Activated CD4-positive, alpha-beta T cell treated with anti-CD3 and anti-CD28 coated beads, Interleukin-2, amount 50 U/mL, for 1 hour (primary cell): Measurements from ENCODE around the gene MDH1B.
"Not testable (repeated sequence)": the region's sequence is repeated elsewhere in the genome, so short reads cannot be mapped to it uniquely, and the experiment has no call there.

ENCODE experiments used
- DNase-seq: peaks from one replicate; pipeline ENCODE4 v3.0.0-alpha.2; 2020

Gene MDH1B

DNA sequence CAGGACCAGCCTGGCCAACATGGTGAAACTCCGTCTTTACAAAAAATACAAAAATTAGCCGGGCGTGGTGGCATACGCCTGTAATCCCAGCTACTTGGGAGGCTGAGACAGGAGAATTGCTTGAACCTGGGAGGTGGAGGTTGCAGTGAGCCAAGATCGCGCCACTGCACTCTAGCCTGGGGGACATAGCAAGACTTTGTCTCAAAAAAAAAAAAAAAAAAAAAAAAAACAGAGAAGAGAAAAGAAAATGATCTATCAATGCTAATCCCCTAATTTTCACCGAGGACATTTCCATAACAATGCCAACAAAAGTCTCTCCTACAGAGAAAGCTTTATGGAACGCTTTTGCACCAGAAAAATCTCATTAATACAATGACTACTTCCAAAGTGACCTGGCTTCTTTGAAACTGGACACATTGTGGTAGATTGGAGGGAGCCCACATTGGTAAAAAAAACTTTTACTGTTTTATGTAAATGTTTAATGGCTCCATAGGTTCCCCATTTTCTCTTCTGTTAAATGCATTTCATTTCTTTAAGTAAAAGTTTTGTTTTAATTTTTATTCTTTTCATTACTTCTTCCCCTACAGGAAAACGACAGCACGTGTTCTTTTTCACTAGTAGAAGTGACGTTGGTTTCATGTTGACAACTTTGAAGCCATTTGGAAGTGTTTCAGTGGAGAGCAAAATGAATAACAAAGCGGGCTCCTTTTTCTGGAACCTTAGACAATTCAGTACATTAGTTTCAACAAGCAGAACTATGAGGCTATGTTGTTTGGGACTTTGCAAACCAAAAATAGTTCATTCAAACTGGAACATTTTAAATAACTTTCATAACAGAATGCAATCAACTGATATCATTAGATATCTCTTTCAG, 1.2 kb upstream of the MDH1B start:
- DNase-seq, result no peak

DNA sequence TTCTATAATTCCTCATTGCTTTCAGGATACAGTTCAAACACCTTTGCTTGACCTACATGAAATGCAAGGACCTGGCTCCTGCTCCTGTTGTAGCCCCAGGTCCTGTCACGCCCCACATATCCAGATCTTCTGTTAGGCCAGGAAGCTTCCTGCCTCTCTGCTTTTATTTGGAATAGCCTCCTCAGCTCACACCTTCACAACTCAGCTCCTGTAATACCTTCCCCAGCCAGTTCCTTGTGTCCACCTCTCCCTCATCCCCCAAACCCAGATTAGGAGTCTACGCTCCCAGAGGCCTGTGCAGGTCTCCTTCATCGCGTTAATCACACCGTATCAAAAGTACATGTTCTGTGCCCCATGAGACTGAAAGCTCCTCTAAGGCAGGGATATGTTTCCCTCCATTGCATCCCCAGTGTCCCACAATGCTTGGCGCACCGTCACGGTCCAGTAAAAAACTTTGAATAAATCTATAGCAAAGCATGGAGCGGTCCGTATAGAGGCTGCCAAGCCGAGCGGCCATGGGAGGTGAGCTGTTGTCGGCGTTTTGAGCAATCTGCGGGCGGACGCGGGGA, 371 bp downstream of the MDH1B start:
- no peak for DNase-seq

DNA sequence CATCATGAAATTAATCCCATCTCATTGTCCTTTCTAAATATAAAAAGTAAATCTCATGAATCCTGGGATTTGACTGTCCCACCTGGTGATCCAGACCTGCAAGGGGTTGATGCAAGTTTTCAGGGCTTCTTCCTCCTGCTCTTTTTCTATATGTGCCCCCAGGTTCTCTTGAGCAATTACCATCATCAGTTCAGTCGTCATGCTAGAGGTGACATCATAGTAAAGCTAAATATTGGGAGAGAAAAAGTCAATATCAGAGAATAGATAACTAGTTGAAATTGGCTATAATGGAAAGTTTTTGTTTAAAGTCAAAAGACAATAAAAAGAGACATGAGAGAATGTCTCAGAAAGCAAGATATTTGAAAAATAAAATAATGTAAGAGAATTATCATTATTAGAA, 8.3 kb downstream of the MDH1B start:
- DNase-seq, result no peak

DNA sequence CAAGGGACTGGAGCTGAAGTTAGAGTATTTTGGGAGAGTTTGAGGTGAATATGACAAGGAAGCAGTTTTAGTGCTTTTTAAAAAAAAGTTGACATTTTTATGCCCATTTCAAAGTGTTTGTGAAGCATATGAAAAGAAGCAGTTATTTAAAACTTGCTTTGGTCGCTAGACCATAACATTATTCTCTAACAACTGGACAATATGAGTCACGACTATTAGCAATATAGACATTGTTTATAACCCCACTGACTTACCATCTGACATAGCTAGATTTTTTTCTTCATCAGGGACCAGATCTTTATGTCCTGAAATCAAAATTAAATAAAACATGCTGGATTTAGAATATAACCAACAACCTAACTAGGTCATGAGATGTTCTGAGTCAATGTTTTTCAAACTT, 24.3 kb downstream of the MDH1B start:
- no peak for DNase-seq

DNA sequence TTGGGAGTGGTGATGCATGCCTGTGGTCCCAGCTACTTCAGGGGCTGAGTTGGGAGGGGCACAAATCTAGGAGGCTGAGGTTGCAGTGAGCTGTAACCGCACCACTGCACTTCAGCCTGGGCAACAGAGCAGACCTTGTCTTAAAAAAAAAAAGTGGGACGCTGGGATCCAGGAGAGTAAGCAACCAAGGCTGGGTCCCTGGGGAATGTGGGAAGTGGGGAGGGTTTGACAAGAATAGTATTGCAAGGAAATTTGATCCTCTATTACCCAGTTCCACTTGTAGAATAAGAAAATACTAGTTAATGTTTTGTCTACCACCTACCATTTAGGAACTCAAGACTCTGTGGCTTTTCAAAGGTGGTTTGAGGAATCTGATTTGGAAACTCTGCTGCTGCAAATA, 25.9 kb downstream of the MDH1B start:
- no peak for DNase-seq

DNA sequence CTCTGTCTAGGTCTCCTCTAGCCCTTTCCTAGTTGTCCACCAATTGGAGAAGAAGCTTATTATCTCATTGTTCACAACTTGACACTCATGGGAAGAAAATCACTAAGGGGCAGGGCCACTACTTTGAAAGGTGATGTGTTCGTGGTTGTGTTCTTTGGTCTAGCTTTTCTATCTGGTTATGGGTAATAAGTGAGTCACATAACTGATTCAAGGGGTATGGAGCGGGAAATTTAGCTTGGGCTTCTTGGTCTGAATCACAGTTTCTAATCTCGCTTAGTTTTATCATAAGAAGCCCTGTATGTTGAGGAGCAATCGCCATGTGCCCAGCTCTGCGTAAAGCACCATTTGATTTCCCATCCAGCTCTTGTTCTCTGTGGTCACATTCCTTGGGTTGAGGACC, 28.2 kb downstream of the MDH1B start:
- no peak for DNase-seq

DNA sequence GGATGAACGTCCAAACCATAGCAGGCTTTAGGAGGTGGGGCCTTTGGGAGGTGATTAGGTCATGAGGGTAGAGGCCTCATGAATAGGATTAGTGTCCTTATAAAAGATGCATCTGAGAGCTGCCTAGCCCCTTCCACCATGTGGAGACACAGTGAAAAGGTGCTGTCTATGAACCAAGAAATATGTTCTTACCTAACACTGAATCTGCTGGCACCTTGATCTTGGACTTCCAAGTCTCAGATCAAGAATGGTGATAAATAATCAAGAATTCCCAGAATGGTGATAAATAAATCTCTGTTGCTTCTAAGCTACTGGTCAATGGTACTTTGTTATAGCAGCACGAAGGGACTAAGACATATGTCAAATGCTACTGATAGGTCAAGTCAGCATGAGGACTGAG, 31.8 kb downstream of the MDH1B start:
- DNase-seq, result no peak

DNA sequence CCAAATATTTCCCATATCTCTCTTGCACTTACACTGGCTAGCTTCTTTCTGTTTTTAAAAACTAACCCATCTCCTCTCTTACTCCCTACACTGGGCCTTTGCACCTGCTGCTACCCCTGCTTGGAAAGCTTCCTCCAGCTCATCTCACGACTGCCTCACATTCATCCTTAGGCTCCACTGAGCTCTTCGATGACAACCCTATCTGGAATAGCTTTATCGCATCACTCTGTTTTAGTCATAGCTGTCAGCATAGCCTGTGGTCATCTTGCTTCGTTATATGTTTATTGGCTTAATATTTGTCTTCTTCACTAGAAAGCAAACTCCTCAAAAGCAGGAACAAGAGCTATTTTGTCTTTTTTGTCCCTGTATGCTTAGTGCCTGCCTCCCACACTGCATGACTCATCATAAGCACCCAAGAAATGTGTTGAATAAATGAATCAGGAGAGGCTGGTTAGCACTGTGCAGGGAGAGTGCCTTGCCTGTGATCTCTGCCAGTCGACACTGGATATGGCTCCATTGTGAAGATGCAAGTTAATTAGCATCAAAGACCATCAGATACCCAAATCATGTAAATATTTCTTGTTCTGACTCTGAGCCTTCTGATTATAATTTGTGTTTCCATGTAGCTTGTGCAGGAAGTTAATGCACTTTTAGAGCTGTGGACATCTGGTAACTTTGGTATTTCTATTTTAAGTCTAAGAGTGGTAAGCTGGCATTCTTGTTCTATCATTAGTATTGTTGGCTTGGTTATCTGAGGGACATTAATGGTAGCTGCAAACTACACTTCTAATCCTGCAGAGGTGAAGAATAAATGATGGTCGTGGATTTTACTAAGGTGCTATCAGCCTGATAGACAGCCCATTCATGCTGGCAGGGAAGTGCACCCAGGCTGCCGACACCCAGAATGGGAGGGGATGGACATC, 36.6 kb downstream of the MDH1B start:
- DNase-seq, result no peak

DNA sequence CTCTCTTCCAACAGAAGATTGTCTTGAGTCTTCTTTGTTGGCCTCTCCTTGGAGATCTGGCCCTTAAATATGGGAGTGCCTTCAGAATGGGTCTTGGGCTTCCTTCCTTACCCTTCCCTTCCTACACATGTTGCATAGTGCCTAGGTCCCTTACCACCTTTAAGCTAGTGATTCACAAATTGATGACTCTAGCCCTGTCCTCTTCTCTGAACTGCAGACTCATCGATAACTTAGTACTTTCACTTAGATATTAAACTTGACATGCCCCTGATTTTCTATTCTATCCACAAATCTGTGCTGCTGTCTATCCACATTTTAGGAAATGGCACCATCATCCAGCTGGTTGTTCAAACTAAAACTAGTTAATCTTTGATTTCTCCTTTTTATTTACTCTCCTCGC, 37.8 kb downstream of the MDH1B start:
- no peak for DNase-seq

DNA sequence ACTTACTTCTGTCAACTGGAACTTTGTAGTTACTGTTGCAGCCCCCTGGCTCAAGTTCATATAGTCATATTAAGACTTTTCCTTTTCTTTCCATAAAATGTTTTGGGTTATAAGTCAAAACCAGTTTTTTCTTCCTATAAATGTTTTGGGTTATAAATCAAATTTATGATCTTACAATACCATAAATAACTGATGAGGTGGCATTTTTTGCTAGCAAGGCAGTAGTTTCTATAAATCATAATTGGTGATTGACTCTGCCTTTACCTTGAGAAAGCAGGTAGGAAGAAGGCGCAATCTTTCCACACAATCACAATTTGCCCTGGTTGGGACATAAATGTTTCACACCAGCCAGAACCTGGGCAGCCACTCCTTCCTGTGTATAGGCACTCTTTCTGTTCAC, 41.8 kb downstream of the MDH1B start:
- no peak for DNase-seq

DNA sequence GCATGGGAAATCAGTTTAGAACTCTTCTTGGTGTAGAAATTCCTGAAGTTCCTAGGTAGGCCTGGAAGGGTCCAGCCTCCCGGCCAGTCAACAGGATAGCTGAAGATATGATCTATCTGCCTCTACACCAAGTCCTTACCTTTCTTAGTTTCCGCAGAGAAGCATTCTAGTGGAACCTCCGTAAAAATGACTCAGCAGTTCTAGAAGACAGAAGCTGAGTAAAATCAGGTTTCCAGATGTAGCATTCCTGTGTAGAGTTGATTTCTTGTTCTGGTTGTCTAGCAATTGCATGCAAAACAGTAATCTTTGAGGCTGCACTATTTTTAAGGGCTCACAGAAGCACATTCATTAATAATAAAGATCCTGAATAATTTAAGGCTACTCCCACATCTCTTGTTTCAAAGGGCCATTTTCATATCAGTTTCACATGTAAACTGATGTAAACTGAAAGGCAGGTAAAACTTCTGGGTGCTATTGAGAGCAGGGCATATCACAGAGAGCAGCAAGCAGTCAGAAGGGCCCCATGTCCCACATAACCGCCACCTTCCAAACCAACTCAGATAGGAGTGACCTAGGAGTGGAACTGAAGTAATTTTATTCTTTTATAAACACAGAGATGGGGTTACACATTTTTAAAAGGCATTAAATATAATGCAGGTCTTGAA, 43.7 kb downstream of the MDH1B start:
- no peak for DNase-seq

DNA sequence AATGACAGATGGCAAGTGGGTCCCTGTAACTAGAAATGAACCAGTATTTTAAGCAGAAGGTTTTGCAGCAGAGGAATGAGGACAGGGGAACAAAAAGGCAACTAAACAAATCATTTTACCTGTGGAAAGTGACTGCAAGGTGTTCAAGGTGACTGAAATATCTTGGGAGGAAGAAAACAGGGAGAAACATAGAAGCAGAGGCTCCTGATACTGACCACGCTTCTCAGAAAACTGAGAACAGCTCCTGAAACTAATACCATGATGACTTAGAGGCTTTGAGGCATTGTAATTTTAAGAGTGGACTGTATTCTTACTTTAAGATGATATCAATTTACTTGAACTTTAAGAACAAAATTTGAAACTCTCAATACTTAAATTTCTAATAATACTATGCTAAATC, 46.8 kb downstream of the MDH1B start, which contains the start of gene DYTN:
DYTN (minus strand) TSS at position 101 of the 400 bp plus-strand sequence. CDS start 117 bp downstream, outside the sequence.
- no peak for DNase-seq

DNA sequence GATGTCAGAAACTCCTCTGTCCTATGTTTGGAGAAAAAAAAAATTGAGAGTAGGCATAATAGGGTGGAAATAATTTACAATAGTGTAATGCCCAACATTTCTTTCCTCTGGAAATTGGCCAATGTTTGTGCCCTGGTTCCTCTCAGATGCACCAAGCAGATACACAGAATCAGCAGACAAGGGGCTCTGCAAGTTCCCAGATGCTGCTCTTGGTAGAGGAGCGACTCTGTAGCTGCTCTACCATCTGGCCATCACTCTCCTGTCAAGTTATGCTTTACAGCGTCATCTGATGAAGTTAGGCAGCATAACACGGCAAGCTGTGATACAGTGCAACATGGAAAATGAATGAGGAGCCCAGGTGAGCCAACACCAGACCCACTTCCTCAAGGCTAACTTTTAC, 48.5 kb downstream of the MDH1B start:
- DNase-seq, result no peak

DNA sequence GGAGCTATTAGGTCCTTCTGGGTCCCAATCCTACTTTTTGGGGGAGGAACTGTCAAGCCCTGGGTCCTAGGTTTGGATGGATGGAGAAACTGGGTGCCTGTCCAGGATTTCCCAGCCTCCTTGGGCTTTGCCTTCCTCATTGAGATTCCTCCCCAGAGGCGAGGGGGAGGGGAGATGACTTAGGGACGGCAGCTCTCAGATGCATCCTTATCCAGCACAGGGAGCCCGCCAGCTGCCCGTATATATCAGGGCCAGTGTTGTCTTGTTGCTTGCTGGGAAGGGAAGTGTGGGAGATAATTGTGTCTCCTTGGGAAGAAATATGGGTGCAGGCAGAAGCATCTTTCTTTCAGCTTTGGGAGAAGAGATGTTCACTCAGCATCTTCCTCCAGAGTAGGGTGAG, 49.9 kb downstream of the MDH1B start:
- not testable (repeated sequence) for DNase-seq

DNA sequence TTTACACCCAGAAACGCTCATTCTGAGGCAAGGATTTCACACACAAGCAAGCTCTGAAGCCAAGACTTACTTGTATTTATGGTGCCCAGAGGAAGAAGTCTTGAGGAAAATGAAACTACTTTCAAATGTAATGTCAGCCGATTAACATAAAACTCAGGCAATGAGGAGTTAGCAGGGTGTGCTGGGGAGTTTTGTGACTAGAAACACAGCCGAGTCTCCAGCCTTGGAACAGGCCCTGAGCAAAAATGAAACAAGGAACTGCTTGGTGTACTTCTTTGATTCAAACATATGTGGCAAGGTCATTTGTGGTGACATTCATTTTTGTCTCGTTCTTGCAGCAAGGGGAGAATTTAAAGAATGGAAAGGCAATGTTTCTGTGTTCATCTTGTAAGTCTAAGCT, 51.4 kb downstream of the MDH1B start:
- DNase-seq, result no peak

DNA sequence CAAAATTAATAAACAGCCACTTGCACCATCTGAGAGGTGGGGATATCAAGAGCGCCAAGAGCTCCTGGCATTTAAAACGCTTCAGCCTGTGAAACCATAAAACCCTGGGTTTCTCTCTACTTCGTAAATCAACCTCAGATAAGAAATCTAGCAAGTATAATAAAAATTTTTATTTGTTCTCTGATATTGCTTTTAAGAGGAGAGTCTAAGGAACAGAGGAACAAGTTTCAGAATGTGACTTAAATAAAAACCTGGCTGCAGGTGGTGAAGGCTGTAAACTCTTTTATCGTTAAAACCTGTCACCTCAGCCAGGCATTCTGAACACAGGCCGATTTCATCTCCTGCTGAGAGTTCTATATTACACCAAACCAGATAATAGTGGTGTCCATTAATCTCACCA, 56.8 kb downstream of the MDH1B start:
- no peak for DNase-seq

DNA sequence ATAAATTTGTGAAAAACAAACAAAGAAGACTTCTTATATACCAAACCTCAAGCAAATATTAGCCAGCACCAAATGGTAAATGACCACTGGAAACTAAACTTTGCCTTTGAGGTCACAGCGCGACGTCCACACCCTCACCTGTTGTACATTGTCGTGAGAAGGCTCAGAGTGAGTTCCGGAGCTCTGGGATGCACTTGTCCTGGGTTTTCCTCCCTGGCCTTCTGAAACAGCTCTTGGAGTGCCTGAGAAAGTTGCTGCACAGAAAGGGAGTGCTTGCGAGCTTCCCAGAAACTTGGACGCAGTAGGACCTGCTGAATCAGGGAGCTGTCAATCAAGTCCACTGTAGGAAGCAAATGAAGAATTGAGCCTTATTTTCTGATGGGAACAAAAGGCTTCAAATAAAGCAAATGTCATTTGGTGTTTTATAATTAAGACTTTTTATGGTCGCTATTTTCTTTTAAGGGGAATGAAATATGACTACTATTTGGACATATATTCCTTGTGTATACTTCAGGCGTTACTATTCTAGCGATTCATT, 57.9 kb downstream of the MDH1B start:
- DNase-seq, result no peak

DNA sequence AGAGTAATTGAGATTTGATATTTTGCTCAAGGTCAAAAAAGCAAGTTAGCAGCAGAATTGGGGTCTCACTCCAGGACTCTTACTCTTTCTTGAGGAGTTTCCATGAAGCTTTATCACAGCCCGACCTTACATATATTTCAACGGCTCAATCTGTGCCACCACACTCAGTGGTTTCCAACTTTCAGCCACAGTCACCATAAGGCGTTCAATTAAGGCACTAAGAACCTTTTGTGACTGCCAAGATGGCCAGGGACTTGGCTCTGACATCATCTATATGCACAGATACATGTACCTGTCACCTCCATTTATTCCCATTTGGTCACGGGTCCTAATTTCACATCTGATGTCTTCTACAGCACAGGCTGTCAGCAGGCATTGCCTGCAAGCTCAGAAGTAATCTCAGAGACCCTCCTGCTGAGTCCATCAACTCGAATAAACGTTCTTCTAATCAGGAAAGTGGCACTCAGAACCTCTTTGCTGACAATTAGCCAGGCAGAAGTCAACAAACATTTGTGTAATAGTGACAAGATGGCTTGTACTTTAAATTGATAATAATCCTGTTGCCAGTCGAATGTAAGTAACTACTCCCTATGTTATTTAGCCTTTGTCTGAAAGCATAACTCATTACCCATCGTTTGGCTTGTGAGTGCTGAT, 63.0 kb downstream of the MDH1B start:
- DNase-seq, result no peak

DNA sequence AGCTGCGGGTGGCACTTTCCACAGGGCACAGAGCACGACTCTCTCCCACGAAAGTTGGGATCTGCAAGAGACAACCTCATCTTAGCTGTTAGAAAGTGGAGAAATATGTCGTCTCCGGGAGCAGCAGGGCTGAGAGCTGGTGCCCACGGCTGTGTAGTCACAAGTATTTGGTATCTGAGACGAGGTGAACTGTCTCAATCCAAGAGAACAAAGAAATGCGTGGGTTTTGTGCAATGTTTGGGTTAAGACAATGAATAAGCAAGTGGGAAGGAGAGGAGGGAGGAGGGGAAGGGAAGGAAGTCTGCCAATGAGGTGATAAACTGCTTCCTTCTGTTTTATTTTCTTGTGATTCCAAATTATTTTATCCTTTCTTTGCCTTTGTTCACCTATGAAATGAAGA, 65.0 kb downstream of the MDH1B start:
- no peak for DNase-seq

DNA sequence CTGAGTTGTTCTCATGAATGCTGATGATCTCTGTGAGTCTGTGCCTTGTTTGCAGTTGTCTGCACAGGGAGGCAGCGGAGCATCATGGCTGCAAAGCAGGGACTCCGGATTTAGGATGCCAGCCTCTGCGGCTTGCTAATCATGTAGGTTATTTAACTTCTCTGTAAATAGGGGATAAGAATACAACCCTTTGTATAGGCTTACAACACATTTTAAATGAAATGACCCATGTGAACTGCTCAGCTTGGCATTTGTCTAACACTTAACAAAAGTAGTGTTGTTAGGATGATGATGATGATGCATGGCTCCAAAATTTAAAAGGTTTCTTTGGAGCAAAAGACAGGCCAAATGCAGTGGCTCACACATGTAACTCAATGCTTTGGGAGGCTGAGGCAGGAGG, 66.3 kb downstream of the MDH1B start:
- DNase-seq, result no peak

DNA sequence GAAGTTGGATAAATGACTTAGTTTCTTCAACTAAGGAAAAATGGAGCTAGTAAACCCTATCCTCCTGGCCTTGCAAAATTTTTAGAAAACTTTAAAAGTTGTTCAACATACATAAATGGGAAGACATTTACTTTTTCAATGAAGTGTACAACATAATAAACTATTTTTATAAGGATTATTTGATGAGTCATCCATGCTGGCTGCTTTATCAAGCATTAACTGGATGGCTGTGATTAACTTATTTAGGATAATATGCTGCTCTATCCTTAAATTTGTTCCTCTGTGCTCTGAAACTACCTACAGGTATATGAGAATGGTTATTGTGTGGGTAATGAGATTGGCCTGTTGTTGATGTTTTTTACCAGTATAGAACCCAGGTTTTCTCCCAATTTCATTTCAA, 68.2 kb downstream of the MDH1B start:
- no peak for DNase-seq
